Mononuclear cell (primary cell): ENCODE measurements around the gene SOAT1. TPM values are rescaled to one million over a fixed set of nuclear protein-coding genes. Genes with fewer than 3 reads are reported as not detected.
A peak's percentile ranks its signal among the peaks of the same experiment; 100 is the strongest.
"Not testable (repeated sequence)": the region's sequence is repeated elsewhere in the genome, so short reads cannot be mapped to it uniquely, and the experiment has no call there.

Source experiments
- H3K27me3 ChIP-seq: 2 replicates; pipeline ENCODE4 v1.6.0; 2011; ENCODE audit warnings: low read length, control low read depth; ENCODE audit not compliant: insufficient read depth
- H3K4me1 ChIP-seq: 2 replicates; pipeline ENCODE4 v1.5.1; 2011; ENCODE audit warnings: mild to moderate bottlenecking, low read length, control low read depth; ENCODE audit not compliant: insufficient read depth
- H3K4me3 ChIP-seq: 2 replicates; pipeline ENCODE4 v1.5.1; 2011; ENCODE audit warnings: mild to moderate bottlenecking, low read length, moderate library complexity
- H3K9me3 ChIP-seq: 2 replicates; pipeline ENCODE4 v1.5.1; 2011; ENCODE audit warnings: low read depth, mild to moderate bottlenecking, control low read depth, low read length
- total RNA-seq: library from RNA; depleted of rRNA; stranded (reverse); fragments of >200 nt; gene quantifications from one replicate; pipeline ENCODE4 v1.2.3, GENCODE V29; 2012

SOAT1 gene
- 23.2 TPM for total RNA-seq

DNA sequence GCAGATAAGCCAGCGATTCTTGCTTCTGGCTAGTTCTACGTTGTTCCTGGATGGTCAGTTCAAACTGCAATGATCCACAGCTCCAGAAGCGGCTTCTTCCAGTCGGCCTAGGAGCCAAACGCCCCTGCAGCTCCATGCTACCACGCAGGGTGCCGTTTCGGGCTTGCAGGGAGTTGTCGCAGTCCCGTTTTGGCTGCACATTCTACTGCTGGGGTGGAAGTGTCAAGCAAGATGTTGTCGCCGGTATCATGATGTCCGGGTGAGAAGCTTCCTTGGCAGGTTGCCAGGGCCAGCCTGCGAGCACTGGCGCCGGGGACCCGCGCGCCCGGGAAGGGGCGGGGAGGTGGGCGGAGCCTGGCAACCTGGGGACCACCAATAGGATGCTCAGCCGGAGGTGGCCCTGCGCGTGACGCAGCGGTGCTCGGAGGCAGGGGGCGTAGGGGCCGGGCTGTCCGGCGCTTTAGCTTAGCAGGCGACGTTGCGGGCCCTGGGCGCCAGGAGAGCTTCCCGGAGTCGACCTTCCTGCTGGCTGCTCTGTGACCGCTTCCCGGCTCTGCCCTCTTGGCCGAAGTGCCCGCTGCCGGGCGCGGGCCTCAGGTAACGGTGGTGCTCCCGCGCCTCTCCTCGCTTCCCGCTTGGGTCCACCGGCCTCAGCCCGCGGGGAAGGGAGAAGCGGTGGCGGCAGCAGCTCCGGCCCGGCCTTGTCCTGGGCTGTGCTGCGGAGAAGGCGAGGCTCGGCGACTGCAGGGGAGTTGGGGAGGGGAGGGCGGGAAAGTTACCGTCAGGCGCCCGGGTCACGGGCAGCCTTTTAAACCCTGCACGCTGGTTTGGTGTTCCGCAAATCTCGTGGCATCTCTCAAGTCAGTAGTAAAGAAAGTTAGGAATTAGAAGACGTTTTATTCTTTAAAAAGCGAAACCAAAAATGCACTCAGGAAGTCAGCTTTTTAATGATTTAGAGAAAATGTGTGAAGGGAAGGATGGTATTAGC lies at the start of gene SOAT1:
SOAT1 (plus strand) TSS at position 458 of the 988 bp plus-strand sequence. CDS start 8,888 bp downstream, outside the sequence.
- no peaks in the 10 kb centered on the region for H3K27me3 ChIP-seq
- no peaks in the 10 kb centered on the region for H3K9me3 ChIP-seq
- peaks cover 49% of the 10 kb centered on the region for H3K4me1 ChIP-seq
- H3K4me3 ChIP-seq = peak within 1 kb of the TSS; percentile 68

- not testable (repeated sequence) for H3K27me3 ChIP-seq, H3K4me1 ChIP-seq, H3K9me3 ChIP-seq, H3K4me3 ChIP-seq
Observed at GRCh38 chr1:179245426-179245825, 48.2 kb upstream of the SOAT1 start.

DNA sequence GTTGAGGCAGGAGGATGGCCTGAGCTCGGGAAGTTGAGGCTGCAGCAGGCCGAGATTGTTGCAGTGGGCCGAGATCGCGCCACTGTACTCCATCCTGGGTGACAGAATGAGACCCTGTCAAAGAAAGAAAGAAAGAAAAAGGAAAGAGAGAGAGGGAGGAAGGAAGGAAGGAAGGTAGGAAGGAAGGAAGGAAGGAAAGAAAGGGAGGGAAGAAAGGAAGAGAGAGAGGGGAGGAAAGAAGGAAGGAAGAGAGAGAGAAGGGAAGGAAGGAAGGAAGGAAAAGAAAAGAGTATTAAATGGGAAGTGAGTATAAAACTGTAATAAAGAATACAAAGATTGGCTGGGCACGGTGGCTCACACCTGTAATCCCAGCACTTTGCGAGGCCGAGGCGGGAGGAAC lies 45.7 kb upstream of the SOAT1 start:
- no peaks in the 10 kb centered on the region for H3K27me3 ChIP-seq
- H3K4me3 ChIP-seq = no peak overlapping the region
- H3K9me3 ChIP-seq = no peaks in the 10 kb centered on the region
- no peaks in the 10 kb centered on the region for H3K4me1 ChIP-seq

- Histone ChIP-seq H3K4me3 (no peak overlapping the region), H3K4me1 (no peaks in the 10 kb centered on the region), H3K9me3 (no peaks in the 10 kb centered on the region), H3K27me3 (no peaks in the 10 kb centered on the region)
Observed at GRCh38 chr1:179251675-179252074, 41.9 kb upstream of the SOAT1 start.

DNA sequence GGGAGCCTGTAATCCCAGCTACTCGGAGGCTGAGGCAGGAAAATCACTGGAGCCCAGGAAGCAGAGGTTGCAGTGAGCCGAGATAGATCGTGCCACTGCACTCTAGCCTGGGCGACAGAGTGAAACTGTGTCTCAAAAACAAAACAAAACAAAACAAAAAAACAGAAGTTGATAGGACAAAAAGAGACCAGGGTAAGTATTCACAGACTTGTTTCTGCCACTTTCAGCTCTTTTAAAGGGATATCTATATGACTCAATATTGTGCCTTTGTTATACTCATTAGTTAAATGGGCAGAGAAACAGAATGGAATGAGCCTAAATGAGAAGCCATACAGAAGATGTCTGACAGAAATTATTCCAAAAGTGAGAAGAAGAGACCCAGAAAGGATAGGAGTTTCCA lies 41.0 kb upstream of the SOAT1 start:
- no peaks in the 10 kb centered on the region for H3K4me1 ChIP-seq
- no peak overlapping the region for H3K4me3 ChIP-seq
- no peaks in the 10 kb centered on the region for H3K9me3 ChIP-seq
- no peaks in the 10 kb centered on the region for H3K27me3 ChIP-seq

GRCh38 chr1:179253286-179253972 lies 40.2 kb upstream of the SOAT1 start:
- Histone ChIP-seq H3K9me3 (no peaks in the 10 kb centered on the region), H3K4me1 (no peaks in the 10 kb centered on the region), H3K27me3 (no peaks in the 10 kb centered on the region), H3K4me3 (no peak overlapping the region)

DNA sequence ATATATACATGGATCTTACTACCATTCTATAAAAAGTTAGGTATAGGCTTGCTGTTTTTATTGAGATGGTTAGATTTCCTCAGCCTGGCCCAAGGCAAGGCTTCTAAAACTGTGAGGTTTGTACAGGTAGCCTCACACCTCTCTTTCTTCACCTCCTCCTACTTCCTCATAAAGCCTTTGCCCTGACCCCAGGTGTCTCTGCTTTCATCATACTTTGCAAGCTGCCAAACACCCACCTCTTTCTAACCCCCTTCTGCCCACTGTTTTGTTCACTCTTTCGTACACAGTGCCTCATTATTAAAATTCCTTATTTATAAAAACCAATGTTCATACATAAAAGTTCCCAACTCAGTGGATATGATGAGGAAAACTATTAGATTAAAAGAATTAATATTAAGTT lies 31.4 kb upstream of the SOAT1 start:
- Histone ChIP-seq H3K4me1 (no peaks in the 10 kb centered on the region), H3K27me3 (no peaks in the 10 kb centered on the region), H3K4me3 (no peak overlapping the region), H3K9me3 (no peaks in the 10 kb centered on the region)

- H3K4me1 ChIP-seq = no peaks in the 10 kb centered on the region
- no peaks in the 10 kb centered on the region for H3K27me3 ChIP-seq
- no peak overlapping the region for H3K4me3 ChIP-seq
- H3K9me3 ChIP-seq = no peaks in the 10 kb centered on the region
Observed at GRCh38 chr1:179263121-179263520, 30.5 kb upstream of the SOAT1 start.

GRCh38 chr1:179264507-179264906 lies 29.1 kb upstream of the SOAT1 start:
- no peaks in the 10 kb centered on the region for H3K4me1 ChIP-seq
- H3K27me3 ChIP-seq = no peaks in the 10 kb centered on the region
- H3K9me3 ChIP-seq = no peaks in the 10 kb centered on the region
- no peak overlapping the region for H3K4me3 ChIP-seq

DNA sequence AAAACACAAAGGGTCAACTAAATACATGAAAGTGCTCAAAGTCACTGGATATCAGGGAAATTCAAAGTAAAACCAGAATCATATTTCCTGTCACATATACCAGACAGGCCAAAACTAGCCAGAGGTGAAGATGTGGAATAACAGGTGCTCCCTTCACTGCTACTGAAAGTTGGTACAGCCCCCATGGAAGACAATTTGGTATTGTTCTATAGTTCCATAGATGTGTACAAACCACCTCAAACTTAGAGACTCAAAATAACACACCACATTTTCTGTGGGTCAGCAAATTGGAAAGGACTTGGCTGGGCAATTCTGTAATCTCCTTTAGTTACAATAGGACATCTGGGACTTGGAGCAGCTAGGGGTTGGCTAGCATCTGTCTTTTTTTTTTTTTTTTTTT lies 24.5 kb upstream of the SOAT1 start:
- Histone ChIP-seq H3K4me3 (no peak overlapping the region), H3K27me3 (no peaks in the 10 kb centered on the region), H3K9me3 (no peaks in the 10 kb centered on the region), H3K4me1 (no peaks in the 10 kb centered on the region)

DNA sequence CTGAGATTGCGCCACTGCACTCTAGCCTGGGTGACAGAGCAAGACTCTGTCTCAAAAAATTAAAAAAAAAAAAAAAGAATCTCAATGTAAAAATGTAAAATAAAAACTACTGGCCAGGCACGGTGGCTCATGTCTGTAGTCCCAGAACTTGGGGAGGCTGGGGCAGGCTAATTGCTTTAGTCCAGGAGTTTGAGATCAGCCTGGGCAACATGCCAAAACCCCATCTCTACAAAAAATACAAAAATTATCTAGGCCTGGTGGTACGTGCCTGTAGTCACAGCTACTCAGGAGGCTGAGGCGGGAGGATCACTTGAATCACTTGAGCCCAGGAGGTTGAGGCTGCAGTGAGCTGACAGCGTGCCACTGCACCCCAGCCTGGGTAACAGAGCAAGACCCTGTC lies 19.2 kb upstream of the SOAT1 start:
- H3K4me3 ChIP-seq, H3K27me3 ChIP-seq, H3K4me1 ChIP-seq, H3K9me3 ChIP-seq: not testable (repeated sequence)

DNA sequence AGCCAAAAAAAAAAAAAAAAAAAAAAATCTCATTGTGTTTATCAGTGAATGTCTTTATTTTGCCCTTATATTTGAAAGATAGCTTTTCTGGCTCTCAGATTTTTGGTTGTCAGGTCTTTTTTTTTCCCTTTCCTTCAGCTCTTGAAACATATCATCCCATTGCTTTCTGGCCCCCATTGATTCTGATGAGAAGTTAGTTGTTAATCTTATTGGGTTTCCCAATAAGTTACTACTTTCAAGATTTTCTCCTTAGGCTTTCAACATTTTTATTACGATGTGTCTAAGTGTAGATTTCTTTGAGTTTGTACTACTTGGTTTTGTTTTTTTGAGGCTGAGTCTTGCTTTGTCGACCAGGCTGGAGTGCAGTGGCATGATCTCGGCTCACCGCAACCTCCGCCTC lies 14.7 kb upstream of the SOAT1 start:
- Histone ChIP-seq H3K4me3 (no peak overlapping the region), H3K4me1 (no peaks in the 10 kb centered on the region), H3K9me3 (peaks cover 6% of the 10 kb centered on the region), H3K27me3 (no peaks in the 10 kb centered on the region)

GRCh38 chr1:179283992-179284391 lies 9.6 kb upstream of the SOAT1 start:
- H3K27me3 ChIP-seq = no peaks in the 10 kb centered on the region
- H3K4me1 ChIP-seq = no peaks in the 10 kb centered on the region
- peaks cover 5% of the 10 kb centered on the region for H3K9me3 ChIP-seq
- H3K4me3 ChIP-seq = no peak overlapping the region

- no peaks in the 10 kb centered on the region for H3K27me3 ChIP-seq
- no peaks in the 10 kb centered on the region for H3K9me3 ChIP-seq
- no peak overlapping the region for H3K4me3 ChIP-seq
- H3K4me1 ChIP-seq = peaks cover 5% of the 10 kb centered on the region
Observed at GRCh38 chr1:179287946-179288345, 5.7 kb upstream of the SOAT1 start.

DNA sequence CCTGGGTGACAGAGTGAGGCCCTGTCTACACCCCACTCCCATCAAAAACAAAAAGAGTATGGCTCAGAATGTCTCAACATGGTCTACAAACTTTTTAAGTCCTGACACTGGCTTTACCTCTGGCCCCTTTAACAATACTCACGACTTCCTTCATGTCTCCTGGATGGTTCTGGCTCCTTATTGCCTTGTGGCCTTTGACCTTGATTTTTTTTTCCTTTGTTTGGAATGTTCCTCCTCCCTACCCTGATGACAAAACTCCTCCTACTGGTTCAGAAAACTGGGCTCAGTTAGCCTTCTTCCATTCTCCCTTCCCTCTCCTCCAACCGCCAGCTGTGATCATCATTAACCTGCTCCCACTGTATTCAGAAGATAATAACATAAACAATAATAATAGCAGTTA lies 4.6 kb upstream of the SOAT1 start:
- Histone ChIP-seq H3K4me1 (peaks cover 8% of the 10 kb centered on the region), H3K9me3 (no peaks in the 10 kb centered on the region), H3K4me3 (no peak overlapping the region), H3K27me3 (no peaks in the 10 kb centered on the region)
